Thyroid gland (tissue), 4 donors: Measurements from ENCODE around the gene KRT39. TPM values are rescaled to one million over a fixed set of nuclear protein-coding genes. Genes with fewer than 3 reads are reported as not detected.

Experiments used
- DNase-seq, 2 donors: peaks; one replicate each; pipeline ENCODE4 v3.0.0-alpha.2; 2019
- H3K27ac ChIP-seq, 3 donors: fragments of 200-600 bp; sonication (generic); 1 replicate in 2 of 3; 2 replicates in 1 of 3; pipeline ENCODE4 v1.5.1; 2016 to 2019; ENCODE audit warnings: mild to moderate bottlenecking in 1 of 3, moderate library complexity in 1 of 3
- H3K27me3 ChIP-seq: fragments of 200-600 bp; sonication (generic); one replicate; pipeline ENCODE4 v1.5.1; 2019
- H3K36me3 ChIP-seq, 2 donors: fragments of 200-600 bp; sonication (generic); one replicate each; pipeline ENCODE4 v1.5.1; 2016 to 2019
- H3K4me1 ChIP-seq, 2 donors: fragments of 200-600 bp; sonication (generic); one replicate each; pipeline ENCODE4 v1.5.1; 2017 to 2019
- H3K4me3 ChIP-seq, 3 donors: fragments of 200-600 bp; sonication (generic); replicated peaks in 1 of 3; 1 replicate in 2 of 3; 2 replicates in 1 of 3; pipeline ENCODE4 v1.5.1; 2016; ENCODE audit warnings: mild to moderate bottlenecking in 1 of 3
- H3K9me3 ChIP-seq: fragments of 200-600 bp; sonication (generic); one replicate; pipeline ENCODE4 v1.5.1; 2017
- POLR2A ChIP-seq, 2 donors: fragments of 450-650 bp; IDR thresholded peaks; one replicate each; pipeline ENCODE4 v1.6.1; 2017; ENCODE audit warnings: antibody characterized with exemption in 2 of 2, mild to moderate bottlenecking in 2 of 2, moderate library complexity in 1 of 2
- WGBS, 2 donors: methylation state at CpG; one replicate each; pipeline ENCODE4 v1.1.5; 2017; 5-methylcytosine and 5-hydroxymethylcytosine counted together
- intact Hi-C: fragments of 100-400 bp; cut with DNase I; formaldehyde crosslinking; loops from one replicate; pipeline ENCODE4 v1.15.1; 2023
- total RNA-seq, 4 donors: library from RNA; depleted of rRNA; stranded (reverse); fragments of >200 nt; gene quantifications; one replicate each; pipeline ENCODE4 v1.2.3, GENCODE V29; 2016
- TF ChIP-seq, protein P1 (sequence below), 6 experiments: fragments of 200-600 bp in 3 of 6; fragments of 450-650 bp in 3 of 6; sonication (generic) in 3 of 6; IDR thresholded peaks; one replicate each; pipeline ENCODE4 v1.5.1; 2016 to 2019; ENCODE audit warnings: antibody characterized with exemption in 6 of 6, mild to moderate bottlenecking in 2 of 6, inconsistent platforms in 1 of 6, moderate library complexity in 1 of 6

Gene KRT39
- total RNA-seq, 4 donors from 2014 or later: not detected

DNA sequence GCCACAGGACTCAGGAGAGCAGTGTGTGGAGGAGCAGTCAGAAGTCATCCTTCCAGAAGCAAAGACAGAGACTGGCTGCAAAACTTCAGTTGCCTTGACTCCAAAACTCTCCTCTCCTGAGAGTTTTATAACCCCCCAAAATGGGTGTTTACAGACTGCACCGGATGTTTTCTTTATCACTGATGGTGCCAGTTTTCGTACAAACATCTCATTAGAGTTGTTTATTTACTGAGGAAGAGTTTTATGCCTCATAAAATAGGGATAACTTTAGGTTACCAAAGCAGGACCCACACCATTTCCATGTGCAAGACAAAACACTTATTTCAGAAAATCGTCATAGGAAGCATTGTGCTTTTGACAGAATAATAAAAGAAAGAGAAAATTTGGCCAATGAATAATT is 17.5 kb upstream of the KRT39 start, which contains the start of gene KRT40:
TSS of gene KRT40 (minus strand) at position 101 of the 400 bp plus-strand sequence. CDS start at position 48, 53 bp downstream.
- intact Hi-C loops: no loop called here
- Histone ChIP-seq H3K4me1 (no peaks in the 10 kb centered on the region), H3K4me3 (no peak within 1 kb of the TSS), H3K27me3 (no peaks in the 10 kb centered on the region), H3K9me3 (no peaks in the 10 kb centered on the region), H3K36me3 (no peaks in the 10 kb centered on the region), H3K27ac (no peak within 1 kb of the TSS)
- no peak for DNase-seq
- TF ChIP-seq, protein P1, sequence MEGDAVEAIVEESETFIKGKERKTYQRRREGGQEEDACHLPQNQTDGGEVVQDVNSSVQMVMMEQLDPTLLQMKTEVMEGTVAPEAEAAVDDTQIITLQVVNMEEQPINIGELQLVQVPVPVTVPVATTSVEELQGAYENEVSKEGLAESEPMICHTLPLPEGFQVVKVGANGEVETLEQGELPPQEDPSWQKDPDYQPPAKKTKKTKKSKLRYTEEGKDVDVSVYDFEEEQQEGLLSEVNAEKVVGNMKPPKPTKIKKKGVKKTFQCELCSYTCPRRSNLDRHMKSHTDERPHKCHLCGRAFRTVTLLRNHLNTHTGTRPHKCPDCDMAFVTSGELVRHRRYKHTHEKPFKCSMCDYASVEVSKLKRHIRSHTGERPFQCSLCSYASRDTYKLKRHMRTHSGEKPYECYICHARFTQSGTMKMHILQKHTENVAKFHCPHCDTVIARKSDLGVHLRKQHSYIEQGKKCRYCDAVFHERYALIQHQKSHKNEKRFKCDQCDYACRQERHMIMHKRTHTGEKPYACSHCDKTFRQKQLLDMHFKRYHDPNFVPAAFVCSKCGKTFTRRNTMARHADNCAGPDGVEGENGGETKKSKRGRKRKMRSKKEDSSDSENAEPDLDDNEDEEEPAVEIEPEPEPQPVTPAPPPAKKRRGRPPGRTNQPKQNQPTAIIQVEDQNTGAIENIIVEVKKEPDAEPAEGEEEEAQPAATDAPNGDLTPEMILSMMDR (IDR thresholded peaks at IDR 0.05): no peak
- no peak for TF ChIP-seq POLR2A (IDR thresholded peaks at IDR 0.05)
- 69 to 77% methylated on average over 3 of the region's 3 CpGs for WGBS, 2 donors

DNA sequence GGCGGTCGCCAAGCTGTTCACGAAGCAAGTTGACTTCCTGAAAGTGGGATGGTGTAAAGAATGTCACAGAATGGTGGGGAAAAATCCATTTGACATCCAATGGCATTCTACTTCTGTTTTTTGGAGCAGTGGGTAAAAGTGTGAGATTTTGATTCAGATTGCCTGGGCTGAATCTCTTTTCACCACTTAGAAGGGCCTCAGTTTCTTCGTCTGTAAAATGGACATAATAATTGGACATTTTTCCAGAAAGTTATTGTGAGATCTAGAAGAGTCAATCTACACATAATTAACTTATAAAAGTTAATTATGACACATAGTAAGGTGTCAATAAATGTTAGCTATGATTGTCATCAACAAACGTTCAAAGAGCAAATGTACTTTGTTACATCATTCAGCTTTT is 14.4 kb upstream of the KRT39 start:
- H3K27ac ChIP-seq: no peak overlapping the region
- DNase-seq: no peak

DNA sequence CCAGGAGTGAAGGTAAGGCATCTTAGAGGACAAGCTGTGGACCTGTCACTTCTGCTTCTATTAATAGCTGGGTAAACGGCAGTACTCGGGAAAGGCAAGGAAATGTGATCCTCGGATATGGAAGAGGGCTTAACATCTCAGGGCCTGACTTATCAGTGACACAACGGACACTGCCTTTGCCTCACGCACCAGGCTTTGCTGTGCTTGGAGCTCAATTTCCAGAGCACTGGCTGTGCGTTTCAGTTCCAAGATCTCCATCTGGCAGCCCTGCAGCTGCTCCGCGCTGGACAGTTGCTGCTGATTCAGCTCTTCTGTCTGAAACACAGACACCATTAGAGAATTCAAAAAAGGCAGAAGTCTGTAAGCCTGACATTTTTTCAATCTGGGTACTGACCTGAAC is 13.8 kb upstream of the KRT39 start:
- no peak overlapping the region for H3K4me3 ChIP-seq
- no peaks in the 10 kb centered on the region for H3K9me3 ChIP-seq
- TF ChIP-seq, protein P1 (IDR thresholded peaks at IDR 0.05): no peak
- no peak for TF ChIP-seq POLR2A (IDR thresholded peaks at IDR 0.05)
- intact Hi-C loops: no loop called here
- no peaks in the 10 kb centered on the region for H3K36me3 ChIP-seq
- H3K4me1 ChIP-seq: no peaks in the 10 kb centered on the region
- no peak overlapping the region for H3K27ac ChIP-seq
- no peaks in the 10 kb centered on the region for H3K27me3 ChIP-seq
- 42 to 44% methylated on average over 8 of the region's 8 CpGs for WGBS, 2 donors
- no peak for DNase-seq

More for the DNA sequence above, 14.4 kb upstream of the KRT39 start:
- Histone ChIP-seq H3K4me1 (no peaks in the 10 kb centered on the region), H3K27me3 (no peaks in the 10 kb centered on the region), H3K4me3 (no peak overlapping the region), H3K36me3 (no peaks in the 10 kb centered on the region), H3K9me3 (no peaks in the 10 kb centered on the region)
- TF ChIP-seq POLR2A (IDR thresholded peaks at IDR 0.05): no peak
- TF ChIP-seq, protein P1 (IDR thresholded peaks at IDR 0.05): no peak
- WGBS, 2 donors: 51 to 64% methylated on average over 5 of the region's 5 CpGs
- intact Hi-C loops: no loop called here

DNA sequence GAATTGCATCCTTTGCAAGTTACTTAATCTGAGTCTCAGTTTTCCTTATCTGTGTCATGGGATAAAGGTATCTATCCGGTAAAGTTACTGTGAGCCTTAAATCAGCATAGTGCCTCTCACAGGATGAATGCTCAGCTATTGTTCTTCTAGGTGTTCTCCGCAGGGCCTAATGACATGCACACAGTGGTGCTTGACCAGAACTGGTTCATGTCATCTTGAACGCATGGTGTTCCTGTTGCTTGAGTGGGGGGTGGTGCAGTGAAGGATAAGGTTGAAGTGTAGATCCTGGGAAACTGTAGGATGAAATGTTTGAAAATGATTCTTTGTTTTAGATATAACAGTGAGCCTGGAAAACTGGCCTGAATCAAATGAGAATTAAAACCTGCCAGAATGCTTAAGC is 13.4 kb upstream of the KRT39 start:
- no peak for DNase-seq
- Histone ChIP-seq H3K9me3 (no peaks in the 10 kb centered on the region), H3K27me3 (no peaks in the 10 kb centered on the region), H3K27ac (no peak overlapping the region), H3K4me3 (no peak overlapping the region), H3K4me1 (no peaks in the 10 kb centered on the region), H3K36me3 (no peaks in the 10 kb centered on the region)
- TF ChIP-seq, protein P1 (IDR thresholded peaks at IDR 0.05): no peak
- no peak for TF ChIP-seq POLR2A (IDR thresholded peaks at IDR 0.05)
- intact Hi-C loops: no loop called here
- WGBS, 2 donors: 81 to 88% methylated on average over 3 of the region's 3 CpGs

DNA sequence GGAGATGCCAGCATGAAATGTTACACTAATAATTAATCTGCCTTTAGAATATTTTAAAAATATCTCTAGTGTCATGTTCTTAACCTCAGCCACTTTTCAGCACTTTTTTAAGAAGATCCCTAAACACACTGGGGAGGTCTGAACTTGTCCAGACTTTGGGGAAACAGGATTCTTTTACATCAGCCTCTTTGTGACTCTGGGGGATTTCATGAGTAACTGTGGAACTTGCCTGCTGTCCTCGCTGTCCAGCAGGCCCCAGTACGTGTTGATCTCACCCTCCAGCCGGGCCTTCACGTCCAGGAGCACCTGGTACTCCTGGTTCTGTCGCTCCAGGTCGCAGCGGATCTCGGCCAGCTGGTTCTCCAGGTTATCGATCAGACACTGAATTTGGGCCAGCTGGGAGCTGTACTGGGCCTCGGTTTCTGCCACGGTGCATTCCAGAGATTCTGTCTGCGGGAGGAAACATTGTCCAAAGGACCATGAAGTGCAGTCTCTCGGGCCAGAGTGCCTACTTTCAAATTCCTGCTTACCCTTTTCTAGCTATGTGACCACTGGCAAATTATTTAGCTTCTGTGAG is 11.9 kb upstream of the KRT39 start:
- no peaks in the 10 kb centered on the region for H3K36me3 ChIP-seq
- intact Hi-C loops: no loop called here
- no peak overlapping the region for H3K4me3 ChIP-seq
- no peak overlapping the region for H3K27ac ChIP-seq
- no peak for TF ChIP-seq POLR2A (IDR thresholded peaks at IDR 0.05)
- TF ChIP-seq, protein P1 (IDR thresholded peaks at IDR 0.05): no peak
- 41 to 49% methylated on average over 4 to 13 of the region's 13 CpGs for WGBS, 2 donors
- no peaks in the 10 kb centered on the region for H3K4me1 ChIP-seq
- DNase-seq: peak; percentile 18
- no peaks in the 10 kb centered on the region for H3K27me3 ChIP-seq
- H3K9me3 ChIP-seq: no peaks in the 10 kb centered on the region
